SH-SY5Y (cell line): ENCODE results near the gene HEPHL1.

Experiments
- GATA2 ChIP-seq: IDR thresholded peaks from 2 replicates; pipeline ENCODE4 v1.6.1; 2011; ENCODE audit warnings: mild to moderate bottlenecking, low read depth, low read length
- GATA3 ChIP-seq: IDR thresholded peaks from 2 replicates; pipeline ENCODE4 v1.6.1; 2011; ENCODE audit warnings: low read depth, mild to moderate bottlenecking, low read length, moderate library complexity

- no peak for TF ChIP-seq GATA2
- no peak for TF ChIP-seq GATA3
Measured at GRCh38 chr11:94117871-94118270, 96.7 kb downstream of the HEPHL1 start.
